Measurements from ENCODE around the gene ZDHHC19. TPM values are rescaled to one million over a fixed set of nuclear protein-coding genes. Genes with fewer than 3 reads are reported as not detected.
A peak's percentile ranks its signal among the peaks of the same experiment; 100 is the strongest.

Gene ZDHHC19
- total RNA-seq, 1 donor from 2014 or later: not detected

DNA sequence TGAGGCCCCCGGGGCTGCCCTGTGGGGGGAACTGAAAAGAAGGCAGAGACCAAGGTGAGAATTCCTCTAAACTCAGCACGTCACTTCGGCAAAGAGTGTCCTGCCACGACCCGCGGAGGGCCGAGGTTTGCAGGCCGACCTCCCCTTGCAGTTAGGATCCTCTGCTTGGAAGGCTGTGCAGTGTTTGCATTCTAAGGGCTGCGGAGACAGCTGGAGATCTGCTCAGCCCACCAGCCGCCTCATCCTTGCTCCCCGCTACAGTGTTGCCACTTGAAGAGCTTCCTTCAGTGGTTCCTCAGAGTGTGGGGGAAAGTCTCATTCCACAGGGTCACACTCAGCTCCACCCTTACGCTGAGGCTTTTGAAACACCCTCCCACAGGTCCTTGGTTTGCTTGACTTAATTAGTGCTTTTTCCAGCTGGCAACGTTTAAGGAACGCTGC lies 15.9 kb upstream of the ZDHHC19 start:
- TF ChIP-seq, protein P1, sequence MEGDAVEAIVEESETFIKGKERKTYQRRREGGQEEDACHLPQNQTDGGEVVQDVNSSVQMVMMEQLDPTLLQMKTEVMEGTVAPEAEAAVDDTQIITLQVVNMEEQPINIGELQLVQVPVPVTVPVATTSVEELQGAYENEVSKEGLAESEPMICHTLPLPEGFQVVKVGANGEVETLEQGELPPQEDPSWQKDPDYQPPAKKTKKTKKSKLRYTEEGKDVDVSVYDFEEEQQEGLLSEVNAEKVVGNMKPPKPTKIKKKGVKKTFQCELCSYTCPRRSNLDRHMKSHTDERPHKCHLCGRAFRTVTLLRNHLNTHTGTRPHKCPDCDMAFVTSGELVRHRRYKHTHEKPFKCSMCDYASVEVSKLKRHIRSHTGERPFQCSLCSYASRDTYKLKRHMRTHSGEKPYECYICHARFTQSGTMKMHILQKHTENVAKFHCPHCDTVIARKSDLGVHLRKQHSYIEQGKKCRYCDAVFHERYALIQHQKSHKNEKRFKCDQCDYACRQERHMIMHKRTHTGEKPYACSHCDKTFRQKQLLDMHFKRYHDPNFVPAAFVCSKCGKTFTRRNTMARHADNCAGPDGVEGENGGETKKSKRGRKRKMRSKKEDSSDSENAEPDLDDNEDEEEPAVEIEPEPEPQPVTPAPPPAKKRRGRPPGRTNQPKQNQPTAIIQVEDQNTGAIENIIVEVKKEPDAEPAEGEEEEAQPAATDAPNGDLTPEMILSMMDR (IDR thresholded peaks at IDR 0.05): no peak
- no peak for DNase-seq
- Histone ChIP-seq H3K9me3 (no peaks in the 10 kb centered on the region), H3K4me1 (no peaks in the 10 kb centered on the region), H3K27ac (no peak overlapping the region), H3K36me3 (no peaks in the 10 kb centered on the region), H3K4me3 (no peak overlapping the region), H3K27me3 (no peaks in the 10 kb centered on the region)
- intact Hi-C loops (cut with DNase I): no loop called here
- peak; percentile 18 for ATAC-seq

DNA sequence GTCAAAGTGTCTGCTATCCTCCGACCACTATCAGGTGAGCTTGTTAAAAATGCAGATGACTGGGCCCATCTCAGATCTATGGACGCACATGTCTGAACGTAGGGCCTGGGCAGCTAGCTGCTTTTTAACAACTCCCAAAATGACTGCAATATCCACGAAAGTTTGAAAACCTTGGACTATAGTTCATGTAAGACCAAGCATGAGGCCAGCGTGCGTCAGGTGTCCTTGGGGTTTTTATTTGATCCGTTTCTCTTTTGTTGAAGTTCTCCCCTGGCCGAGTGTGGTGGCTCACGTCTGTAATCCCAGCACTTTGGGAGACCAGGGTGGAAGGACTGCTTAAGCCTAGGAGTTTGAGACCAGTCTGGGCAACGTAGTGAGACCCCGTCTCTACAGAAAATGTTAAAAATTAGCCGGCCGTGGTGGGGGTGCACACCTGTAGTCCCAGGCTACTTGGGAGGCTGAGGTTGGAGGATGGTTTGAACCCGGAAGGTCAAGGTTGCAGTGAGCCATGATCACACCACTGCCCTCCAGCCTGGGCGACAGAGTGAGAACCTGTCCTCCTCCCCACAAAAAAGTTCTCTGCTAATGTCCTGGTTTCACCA lies 14.7 kb upstream of the ZDHHC19 start:
- intact Hi-C loops (cut with DNase I): no loop called here
- Histone ChIP-seq H3K4me1 (no peaks in the 10 kb centered on the region), H3K27ac (no peak overlapping the region), H3K27me3 (no peaks in the 10 kb centered on the region), H3K9me3 (no peaks in the 10 kb centered on the region), H3K36me3 (no peaks in the 10 kb centered on the region), H3K4me3 (no peak overlapping the region)
- TF ChIP-seq, protein P1 (IDR thresholded peaks at IDR 0.05): no peak
- DNase-seq (no peak), ATAC-seq (no peak)

DNA sequence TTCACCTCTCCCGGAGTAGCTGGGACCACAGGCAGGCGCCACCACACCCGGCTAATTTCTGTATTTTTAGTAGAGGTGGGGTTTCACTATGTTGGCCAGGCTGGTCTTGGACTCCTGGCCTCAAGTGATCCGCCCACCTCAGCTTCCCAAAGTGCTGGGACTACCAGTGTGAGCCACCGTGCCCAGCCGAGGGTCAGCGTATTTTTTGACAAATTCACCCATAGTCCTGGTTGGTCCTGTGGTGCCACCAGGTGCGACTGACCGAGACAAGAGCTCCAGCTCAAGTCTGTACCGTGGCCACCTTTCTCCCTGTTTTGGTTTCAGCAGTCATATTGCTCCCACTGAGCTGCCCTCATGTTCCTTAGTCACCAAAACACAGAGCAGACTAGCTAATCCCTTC lies 13.9 kb upstream of the ZDHHC19 start:
- DNase-seq (no peak), ATAC-seq (no peak)
- Histone ChIP-seq H3K36me3 (no peaks in the 10 kb centered on the region), H3K9me3 (no peaks in the 10 kb centered on the region), H3K27me3 (no peaks in the 10 kb centered on the region), H3K4me1 (no peaks in the 10 kb centered on the region), H3K4me3 (no peak overlapping the region), H3K27ac (no peak overlapping the region)
- TF ChIP-seq, protein P1 (IDR thresholded peaks at IDR 0.05): no peak
- intact Hi-C loops (cut with DNase I): no loop called here

DNA sequence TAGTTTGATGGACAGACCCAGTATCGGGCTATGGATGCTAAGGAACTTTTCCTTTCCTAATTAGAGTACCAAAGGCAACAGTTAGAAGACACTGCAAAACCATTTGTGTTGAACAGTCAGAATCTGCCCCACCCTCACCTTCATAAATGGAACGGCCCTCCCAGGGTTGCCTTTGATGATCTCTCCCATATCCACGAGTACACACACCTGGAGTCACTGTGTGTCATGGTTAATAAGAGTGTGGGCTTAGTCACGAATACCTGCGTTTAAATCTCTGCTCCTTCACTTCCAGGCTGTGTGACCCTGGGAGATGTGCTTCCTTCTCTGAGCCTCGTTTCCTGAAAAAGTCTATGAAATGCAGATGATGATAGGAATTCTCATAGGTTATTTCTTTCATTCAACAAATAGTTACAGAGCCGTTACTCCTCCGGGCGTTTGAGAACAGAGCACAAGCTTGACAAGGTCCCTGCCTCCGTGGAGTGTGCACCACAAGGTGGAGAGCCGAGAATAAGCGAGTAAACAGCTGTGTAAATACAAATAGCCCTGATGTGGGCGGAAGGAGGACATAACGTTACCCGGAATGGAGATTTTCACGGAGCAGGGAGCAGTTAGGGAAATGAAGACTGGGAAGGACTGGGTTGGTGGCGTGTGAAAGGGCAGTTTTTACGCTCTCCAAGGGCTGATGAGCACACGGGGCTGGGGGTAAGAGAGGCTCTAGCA lies 11.8 kb upstream of the ZDHHC19 start:
- peaks cover 5% of the 10 kb centered on the region for H3K4me1 ChIP-seq
- ATAC-seq (no peak), DNase-seq (no peak)
- no peak overlapping the region for H3K4me3 ChIP-seq
- H3K27ac ChIP-seq: no peak overlapping the region
- no peaks in the 10 kb centered on the region for H3K9me3 ChIP-seq
- H3K36me3 ChIP-seq: no peaks in the 10 kb centered on the region
- intact Hi-C loops (cut with DNase I): no loop called here
- H3K27me3 ChIP-seq: no peaks in the 10 kb centered on the region
- TF ChIP-seq, protein P1 (IDR thresholded peaks at IDR 0.05): no peak

GRCh38 chr3:196220991-196221390 lies 9.8 kb upstream of the ZDHHC19 start:
- Histone ChIP-seq H3K4me1 (peaks cover 5% of the 10 kb centered on the region), H3K9me3 (no peaks in the 10 kb centered on the region), H3K27me3 (peaks cover 4% of the 10 kb centered on the region), H3K36me3 (no peaks in the 10 kb centered on the region), H3K4me3 (no peak overlapping the region), H3K27ac (no peak overlapping the region)
- no peak for ATAC-seq
- no peak for DNase-seq
- intact Hi-C loops (cut with DNase I): no loop called here
- TF ChIP-seq, protein P1 (IDR thresholded peaks at IDR 0.05): no peak

Measured in upper lobe of right lung (tissue), 1 donor.